LNCAP (cell line): ENCODE data around the gene AMN1.

Source experiments
- CTCF ChIP-seq: fragments of 450-650 bp; IDR thresholded peaks from 2 replicates; pipeline ENCODE4 v1.5.1; 2017; ENCODE audit warnings: mild to moderate bottlenecking

Gene AMN1

DNA sequence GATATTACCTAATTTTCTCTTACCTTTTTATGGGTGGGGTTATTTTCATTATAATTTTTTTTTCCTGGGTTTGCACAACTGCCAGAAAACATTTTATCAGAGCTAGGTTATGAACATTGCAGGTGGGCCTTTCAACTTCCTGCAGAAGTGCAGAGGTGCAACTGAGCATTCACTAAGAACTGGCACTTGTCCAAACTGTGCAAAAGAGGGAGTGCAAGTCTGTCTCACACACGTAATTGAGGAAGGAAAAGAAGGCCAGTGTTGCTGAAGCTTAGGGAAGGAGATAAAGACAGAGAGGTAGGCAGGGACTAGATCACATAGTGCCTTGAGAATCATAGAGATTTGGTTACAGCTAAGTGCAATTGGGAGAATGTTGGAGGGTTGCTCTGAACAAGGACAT is 14.1 kb upstream of the AMN1 start:
- no peak for TF ChIP-seq CTCF

DNA sequence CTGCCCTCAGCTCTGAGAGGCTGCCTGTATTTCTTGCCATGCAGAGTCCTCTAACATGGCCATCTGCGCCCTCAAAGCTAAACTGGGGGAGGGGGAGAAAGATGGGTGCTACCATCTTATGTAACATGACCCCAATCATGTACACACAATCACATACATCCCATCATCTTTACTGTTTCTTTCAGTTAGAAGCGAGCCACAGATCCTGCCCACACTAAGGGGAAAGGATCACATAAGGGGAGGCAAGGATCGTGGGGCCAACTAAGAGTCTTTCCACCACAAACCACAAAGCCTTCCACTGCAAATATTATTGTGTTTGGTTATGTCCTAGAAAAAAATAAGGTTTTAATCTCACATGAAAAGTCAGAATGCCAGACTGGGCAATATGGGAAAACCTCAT is 11.8 kb upstream of the AMN1 start:
- TF ChIP-seq CTCF = no peak

DNA sequence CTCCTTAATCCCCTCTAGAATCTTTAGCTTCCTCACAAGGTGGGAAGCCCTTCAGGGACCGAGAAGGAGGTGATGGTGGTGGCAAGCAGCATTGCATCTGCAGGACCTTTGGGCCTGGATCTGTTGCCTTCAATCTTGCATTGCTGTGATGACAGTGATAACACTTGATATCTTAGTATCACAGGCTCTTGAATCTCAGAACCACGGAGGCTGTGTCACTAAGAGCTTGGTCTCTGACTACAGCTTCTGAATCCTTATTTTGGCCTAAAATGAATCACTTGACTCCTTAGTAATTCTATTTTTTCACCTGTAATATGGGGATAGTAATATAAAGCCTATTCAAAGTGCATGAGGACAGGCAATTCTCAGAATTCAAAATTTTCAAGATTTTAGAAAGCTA is 8.9 kb upstream of the AMN1 start:
- no peak for TF ChIP-seq CTCF

DNA sequence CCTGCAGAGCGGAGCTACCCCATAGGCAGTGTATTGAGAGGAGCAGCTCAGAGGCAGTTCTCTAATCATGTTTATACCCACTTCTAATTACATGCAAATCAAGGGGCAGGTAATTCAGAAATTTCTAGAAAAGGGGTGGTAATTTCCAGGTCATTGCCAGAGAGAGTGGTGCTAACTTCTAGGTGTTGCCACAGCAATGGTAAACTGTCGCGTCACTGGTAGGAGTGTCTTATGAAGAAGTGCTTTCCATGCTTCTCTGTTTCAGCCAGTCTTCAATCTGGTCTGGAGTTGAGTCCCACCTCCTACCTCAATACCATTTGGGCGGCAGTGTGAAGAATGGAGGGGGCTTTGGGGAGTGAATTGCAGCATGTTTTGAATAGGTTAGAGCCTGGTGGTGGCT is 8.5 kb upstream of the AMN1 start:
- no peak for TF ChIP-seq CTCF

GRCh38 chr12:31736472-31736871 is 7.7 kb upstream of the AMN1 start:
- TF ChIP-seq CTCF = no peak

- TF ChIP-seq CTCF = no peak
Measured at GRCh38 chr12:31732926-31733548, 4.2 kb upstream of the AMN1 start.

DNA sequence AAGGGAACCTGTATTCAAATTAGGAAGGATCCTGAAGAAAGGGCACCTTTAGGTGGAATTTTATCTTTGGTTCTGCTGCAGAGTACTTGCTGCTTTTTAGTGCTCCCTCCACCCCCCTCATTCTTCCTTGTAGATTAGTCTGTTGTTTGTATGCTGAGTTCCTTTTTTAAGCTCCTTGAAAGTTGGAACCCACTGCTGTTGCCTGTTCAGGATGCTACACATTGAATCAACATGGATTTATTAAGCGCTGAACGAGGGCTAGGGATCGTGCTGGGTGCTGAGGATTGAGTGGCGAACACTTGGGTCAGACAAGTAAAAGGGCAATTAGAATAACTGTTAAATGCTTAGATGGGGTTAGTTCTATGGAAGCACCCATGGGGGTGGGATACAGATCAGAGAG is 884 bp upstream of the AMN1 start:
- TF ChIP-seq CTCF = no peak

DNA sequence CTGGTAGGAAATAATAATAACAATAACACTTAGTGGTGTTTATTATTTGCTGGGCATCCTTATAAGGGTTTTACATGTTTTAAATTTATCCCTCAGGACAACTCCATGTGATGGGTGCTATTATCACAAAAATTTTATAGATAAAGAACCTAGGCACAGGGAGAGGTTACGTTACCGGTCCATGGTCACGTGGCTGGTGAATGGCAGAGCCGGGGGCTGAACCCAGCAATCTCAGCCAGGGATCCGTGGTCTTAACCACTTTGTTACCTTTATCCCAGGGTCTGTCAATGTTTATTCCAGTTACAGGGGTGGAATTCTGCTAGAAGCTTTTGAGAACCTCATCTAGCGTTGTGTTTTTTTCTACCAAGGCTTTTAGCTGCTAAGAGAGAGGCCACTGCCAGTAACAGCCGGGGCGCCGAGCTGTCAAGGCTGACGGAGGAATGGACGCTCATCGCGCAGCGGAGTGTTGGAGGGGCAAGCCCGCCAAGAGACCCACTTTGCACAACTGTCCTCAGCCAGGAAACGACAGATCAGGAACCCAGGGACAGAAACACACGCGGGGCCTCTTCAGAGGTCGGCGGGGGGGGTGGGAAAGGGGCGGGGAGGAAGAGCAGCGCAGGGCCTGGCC is 418 bp downstream of the AMN1 start:
- no peak for TF ChIP-seq CTCF
